Retina (tissue), 1 donor: ENCODE data around the gene ACTL7B.
A peak's percentile ranks its signal among the peaks of the same experiment; 100 is the strongest.
"Not testable (repeated sequence)": the region's sequence is repeated elsewhere in the genome, so short reads cannot be mapped to it uniquely, and the experiment has no call there.

ENCODE experiments used
- DNase-seq: peaks from one replicate; pipeline ENCODE4 v3.0.0-alpha.2; 2016

ACTL7B gene

DNA sequence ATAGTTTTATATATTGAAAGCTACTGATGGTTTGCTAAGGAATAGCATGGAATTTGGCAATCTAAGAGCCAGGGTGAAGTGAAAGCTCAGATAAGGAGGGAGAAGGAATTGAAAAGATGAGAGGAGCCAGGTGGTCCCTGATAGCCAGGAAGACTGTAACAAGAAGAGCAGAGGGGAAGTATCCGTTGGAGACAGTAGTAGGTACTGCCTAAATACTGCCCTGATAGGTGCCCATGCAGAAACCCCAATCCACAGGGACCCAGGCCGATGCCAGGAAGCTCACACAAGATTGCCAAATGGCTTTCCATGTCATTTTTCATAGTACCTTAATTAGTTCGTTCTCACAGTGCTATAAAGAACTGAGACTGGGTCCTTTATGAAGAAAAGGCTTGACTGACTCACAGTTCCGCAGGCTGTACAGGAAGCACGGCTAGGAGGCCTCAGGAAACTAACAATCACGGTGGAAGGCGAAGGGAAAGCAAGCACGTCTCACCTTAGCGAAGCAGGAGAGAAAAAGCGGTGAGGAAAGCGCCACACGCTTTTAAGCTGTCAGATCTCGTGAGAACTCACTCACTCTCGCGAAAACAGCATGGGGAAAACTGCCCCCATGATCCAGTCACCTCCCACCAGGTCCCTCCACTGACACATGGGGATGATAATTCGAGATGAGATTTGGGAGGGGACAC, 13.0 kb downstream of the ACTL7B start:
- DNase-seq, result peak; percentile 30

DNA sequence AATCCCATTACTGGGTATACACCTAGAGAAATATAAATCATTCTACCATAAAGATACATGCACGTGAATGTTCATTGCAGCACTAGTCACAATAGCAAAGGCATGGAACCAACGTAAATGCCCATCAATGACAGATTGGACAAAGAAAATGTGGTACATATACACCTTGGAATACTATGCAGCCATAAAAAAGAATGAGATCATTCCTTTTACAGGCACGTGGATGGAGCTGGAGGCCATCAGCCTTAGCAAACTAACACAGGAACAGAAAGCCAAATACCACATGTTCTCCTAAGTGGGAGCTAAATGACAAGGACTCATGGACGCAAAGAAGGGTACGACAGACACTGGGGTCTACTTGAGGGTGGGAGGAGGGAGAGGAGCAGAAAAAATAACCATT, 16.2 kb downstream of the ACTL7B start:
- DNase-seq, result not testable (repeated sequence)

DNA sequence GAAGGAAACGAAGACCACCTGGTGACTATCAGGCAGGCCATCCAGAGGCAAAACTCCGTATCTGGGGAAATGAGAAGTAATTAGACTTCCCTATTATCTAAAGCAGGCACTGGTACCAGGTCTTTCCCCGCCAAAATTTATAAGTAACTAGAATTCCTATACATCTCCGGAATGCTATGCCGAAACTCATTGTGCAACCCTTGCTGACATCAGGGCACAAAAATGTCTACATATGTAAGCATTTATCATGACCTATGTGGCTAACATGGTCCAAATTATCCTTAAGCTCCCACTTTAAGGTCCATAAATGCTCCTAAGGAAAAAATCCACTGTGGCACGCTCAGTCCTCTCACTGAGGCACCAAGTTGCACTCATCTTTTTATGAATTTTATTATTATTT, 17.8 kb downstream of the ACTL7B start:
- no peak for DNase-seq

DNA sequence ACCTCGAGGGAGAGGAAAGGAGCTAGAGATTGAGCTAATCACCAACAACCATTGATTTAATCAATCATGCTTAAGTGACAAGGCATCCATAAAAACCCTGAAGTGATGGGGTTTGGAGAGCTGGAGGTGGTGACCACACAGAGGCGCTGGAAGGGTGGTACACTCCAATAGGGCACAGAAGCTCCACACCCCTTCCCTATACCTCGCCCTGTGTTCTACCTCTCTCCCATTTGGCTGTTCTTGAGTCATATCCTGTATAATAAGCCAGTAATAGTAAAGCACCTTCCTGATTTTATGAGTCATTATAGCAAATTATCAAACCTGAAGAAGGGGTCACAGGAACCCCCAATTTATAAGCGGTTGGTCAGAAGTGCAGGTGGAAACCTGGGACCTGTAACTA, 18.3 kb downstream of the ACTL7B start:
- DNase-seq, result no peak

DNA sequence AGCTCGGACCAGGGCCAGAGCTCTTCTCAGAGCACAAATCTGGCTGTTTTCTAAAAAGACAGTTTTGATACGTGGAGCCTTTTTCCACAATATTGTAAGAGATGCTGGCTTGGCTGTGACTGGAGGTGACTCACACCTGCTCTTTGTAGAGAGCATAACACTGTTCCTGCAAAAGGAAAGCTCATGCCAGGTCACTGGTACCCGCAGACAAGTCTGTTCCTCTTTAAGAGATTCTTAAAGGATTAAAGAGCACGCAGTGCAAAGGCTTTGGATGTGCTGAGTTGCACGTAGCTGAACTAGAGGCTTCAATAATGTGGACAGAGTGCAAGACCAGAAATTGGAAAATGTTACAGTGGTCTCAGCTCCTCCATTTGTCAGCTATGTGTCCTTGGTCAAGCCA, 19.0 kb downstream of the ACTL7B start:
- DNase-seq, result no peak

DNA sequence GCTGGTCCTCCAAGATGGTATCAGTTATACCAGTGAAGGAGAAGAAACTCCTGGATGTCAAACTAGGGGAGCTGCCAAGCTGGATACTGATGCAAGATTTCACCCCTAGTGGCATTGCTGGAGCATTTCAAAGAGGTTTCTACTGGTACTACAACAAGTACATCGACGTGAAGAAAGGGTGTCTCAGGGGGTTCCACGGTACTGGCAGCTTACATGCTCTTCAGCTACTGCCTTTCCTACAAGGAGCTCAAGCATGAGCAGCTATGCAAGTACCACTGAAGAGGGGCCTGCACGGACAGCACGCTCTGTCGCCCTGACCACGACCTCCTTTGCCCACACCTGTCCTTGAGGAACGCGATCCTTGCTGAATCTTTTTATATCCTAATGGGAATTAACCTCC, 19.5 kb downstream of the ACTL7B start:
- DNase-seq, result peak; percentile 11

DNA sequence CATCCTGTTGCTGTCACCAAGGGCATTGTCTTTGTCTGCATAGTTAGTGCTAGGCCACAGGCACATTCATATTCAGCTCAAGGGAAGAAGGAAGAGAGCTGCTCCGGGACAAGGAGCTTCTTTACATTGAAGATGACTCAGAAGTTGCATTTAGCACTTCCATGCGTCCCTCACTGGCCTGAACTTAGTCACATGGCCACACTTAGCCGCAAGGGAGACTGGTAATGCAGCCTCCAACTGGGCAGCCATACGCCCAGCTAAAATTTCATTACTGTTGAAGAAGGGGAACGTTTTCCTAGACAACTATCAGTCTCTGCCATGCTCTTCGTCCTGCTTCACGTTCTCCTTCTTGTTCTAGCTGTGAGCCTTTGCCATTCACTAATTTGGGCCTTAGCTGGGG, 20.0 kb downstream of the ACTL7B start:
- peak; percentile 9 for DNase-seq

DNA sequence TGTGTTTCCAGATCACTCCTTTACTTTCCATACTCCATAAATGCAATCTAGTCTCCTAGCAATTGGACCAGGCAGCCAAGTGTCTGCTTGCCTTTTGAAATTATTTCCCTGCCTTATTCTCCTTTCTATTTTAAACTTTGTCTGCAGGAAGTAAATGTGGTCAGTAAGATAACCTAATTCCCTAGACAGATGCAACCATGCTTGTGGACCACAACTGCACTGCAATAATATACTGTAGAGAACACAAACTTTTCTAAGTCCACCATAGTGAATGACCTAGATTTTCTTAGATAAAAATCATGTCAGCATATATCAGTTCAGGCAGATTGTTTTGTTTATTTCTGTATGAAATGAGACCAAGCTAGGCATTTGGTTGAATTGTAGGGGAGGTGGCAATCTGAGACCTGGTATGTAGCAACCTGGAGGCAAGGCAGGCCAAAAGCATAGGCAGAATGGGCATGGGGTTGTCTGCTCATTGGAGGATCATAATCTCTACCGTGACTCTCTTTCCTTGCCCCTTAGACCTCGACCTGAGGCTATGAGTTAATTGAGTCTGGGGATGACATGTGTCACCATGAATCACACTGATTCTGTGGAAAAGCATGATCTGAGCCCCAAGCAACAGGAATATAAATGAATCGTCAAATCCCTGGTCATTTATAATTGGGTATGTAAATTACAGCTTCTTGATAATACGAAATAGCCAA, 20.7 kb downstream of the ACTL7B start:
- no peak for DNase-seq

DNA sequence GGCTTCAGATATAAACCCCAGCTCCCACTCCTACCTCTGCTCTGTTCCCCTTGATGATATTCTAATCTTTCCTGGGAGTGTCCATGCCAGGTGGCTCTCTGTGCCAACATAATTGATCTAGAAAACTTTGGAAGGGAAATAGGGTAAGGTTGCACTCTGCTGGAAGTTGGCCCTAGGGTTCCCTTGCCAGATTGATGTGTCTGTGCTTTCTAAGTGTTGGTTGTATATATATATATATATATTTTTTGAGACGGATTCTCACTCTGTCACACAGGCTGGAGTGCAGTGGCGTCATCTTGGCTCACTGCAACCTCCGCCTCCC, 23.6 kb downstream of the ACTL7B start:
- no peak for DNase-seq

DNA sequence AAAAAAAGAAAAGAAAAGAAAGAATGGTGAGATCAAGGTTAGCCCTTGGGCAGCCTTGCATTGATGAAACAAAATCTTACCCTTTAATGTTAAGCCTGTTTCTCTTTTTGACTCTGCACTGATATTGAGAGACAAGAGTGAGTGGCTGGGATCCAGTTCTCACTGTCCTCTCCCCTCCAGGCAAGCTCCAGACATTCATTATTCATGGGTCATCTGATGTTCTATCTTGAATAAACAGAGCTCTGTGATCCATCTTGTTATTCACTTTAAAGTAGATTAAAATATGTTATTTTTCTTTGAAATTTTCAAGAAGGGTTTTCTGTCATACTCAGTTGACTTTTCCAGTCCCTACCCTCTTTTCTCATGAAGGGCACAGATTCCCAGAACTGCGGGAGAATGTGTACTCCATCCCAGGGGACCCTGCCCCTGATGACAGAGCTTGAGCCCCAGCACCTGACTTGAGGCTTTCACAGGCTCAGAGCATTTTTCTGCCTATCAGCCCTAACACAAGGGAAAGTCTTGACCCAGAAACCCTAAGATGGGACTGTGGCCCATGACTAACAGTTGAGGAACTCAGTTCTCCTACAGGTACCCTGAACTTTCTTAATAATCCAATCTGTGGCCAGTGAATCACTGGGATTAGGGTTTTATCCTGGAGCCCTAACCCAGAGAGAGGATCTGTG, 24.1 kb downstream of the ACTL7B start:
- no peak for DNase-seq

DNA sequence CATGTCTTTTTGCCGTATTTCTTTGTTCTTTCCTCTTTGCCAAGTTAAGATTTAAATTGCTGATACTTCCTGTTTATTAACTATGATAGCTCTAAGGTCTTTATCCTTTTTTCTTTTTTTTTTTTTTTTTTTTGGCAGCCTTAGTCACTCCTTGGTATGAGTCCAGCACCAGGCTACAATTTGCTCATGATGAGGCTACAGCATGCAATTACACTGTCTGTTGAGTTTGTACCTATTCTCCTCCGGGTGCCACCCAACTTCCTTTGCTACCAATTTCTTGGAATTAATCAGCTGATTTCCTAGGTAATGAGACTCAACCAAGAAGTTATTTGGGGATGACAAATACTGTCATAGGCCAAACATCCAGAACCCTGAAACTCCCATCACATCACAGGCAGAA, 25.5 kb downstream of the ACTL7B start:
- DNase-seq, result no peak

DNA sequence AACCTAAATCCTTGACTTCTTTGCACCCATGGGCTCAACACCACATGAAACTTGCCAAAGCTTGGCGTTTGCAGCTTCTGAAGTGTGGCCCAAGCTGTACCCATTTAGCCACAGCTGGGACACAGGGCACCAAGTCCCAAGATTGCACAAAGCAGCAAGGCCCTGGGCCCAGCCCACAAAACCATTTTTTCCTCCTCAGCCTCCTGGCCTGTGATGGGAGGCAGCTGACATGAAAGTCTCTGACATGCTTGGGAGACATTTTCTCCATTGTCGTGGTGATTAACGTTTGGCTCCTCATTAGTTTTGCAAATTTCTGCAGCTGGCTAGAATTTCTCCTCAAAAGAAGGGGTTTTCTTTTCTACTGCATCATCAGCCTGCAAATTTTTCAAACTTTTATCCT, 32.0 kb downstream of the ACTL7B start:
- DNase-seq, result no peak

DNA sequence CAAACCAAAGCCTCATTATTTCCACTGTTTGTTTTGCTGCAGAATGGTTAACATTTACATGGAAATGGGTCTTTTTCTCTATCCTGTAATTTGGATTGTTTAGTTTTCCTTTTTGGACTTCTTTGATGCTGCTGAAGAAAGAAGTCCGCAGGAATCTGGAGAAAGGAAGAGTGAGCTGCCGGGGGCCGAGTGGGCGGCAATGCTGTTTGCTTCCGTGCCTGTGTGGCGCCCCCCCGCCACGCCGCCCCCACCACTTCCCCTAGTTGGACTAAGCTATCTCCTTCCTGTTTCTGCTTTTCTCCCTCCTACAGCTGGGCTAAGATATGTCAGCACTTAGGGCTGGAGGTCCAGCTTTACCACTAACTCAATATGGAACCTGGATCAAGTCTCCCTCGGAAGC, 39.7 kb downstream of the ACTL7B start:
- DNase-seq, result no peak

DNA sequence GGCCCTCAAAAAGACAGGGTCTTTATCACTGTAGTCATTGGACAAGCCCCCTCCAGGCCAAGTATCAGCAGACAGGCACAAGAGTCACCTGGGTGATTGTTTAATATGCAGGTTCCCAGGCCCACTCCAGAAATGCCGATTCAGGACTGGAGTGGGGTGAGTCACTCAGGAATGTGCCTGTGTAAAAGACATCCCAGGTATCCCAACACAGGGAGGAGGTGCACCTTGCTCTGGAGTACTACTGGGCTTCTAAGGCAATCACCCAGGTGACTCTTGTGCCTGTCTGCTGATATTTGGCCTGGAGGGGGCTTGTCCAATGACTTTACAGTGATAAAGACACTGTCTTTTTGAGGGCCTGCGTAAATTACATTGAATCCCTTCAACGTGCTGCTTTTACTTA, 40.6 kb downstream of the ACTL7B start:
- DNase-seq, result no peak

DNA sequence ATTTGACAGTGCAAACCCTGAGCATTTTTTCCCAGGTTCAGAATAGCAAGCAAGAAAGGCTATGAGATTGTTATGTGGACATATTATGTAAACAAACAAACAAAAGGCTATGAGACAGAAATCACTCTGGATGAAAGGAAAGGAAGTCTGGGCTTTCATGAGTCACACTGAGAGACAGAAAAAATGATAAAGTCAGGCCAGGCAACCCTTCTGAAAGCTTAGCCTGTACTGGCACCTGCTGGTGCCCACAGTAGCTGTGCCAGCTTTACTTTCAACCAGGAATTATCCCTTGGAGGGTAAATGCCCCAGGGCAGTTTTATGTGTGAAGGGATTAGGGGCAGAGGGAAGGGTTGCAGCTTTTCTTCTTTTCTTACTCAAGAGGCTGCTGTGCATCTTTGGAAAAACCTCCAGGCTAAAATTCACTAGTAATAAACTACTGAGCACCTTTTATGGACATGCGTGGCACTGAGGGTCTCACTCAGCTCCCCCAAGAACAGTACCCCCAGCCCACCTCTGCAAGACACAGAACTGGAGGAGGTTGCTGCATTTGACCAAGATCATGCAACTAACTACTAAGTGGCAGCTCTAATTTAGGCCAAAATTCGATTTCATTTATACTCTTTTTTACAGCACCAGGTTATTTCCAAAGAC, 41.7 kb downstream of the ACTL7B start:
- DNase-seq, result no peak

DNA sequence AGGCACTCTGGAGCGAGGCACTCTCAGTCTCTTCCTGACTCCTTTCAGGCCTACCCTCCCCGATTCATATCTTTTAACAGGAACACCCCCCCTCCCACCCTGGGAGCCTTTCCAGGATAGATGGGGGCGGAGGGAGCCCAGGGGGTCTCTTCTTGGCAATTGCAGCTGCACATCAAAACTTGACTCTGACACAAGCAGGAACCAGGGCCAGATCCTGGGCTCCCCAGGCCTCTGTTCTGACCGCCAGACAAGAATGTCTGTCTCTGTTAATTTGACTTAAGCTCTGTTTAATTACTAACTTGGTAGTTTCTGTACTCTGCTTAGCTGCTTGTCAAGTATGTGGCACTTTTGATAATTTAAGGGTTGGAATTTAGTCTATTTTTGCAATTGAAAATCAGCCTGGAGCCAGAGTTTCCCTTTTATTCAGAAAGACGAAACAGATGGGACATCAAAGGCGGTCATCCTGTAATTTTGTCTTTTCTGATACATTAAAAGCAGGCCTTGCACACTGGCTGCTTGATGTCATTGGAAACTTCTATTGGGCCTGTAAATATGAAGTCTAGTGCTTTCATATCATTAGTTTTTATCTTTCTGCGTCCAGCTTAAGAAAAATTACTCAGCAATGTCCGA, 43.3 kb downstream of the ACTL7B start:
- DNase-seq, result no peak

DNA sequence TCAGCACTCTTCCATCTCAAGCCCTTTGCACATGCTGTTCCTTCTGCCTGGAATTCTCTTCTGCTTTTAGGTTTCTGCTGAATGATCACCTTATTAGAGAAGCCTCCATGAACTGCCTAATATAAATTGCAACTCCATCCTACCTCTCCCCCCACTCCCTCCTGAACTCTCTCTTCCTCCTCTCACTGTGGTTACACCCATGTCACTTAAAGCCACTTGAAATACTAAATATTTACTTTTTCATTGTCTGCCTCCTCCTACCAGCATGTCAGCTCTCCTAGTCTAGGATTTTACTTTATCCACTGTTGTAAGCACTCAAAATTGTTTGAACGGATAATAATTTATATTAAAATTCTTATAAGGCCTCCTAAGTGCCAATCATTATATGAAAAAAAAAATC, 43.8 kb downstream of the ACTL7B start:
- DNase-seq, result no peak

DNA sequence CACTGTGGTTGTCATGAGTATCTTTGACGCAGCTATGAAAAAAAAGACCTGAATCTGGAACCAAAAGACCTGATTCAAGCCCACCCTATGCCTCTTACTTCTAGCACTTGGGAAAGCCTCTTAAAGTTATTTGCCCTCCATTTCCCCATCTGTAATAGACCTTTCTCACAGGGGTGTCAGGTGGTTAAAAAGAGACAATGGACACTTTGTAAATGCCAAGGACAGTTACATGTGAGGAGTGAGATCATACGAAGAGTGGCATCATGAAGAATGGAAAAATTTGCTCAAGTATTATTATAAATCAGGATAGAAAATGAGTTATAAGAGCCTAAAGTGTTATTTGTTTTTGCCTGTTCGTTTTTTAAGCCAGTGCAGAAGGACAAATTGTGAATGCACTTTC, 46.5 kb downstream of the ACTL7B start:
- no peak for DNase-seq
